ENCODE data around the gene CPSF7. TPM values are rescaled to one million over a fixed set of nuclear protein-coding genes. Genes with fewer than 3 reads are reported as not detected.

The CPSF7 gene
- total RNA-seq, 6 experiments from 2014 or later = 56.9 to 72.4 (median 64.8) TPM

DNA sequence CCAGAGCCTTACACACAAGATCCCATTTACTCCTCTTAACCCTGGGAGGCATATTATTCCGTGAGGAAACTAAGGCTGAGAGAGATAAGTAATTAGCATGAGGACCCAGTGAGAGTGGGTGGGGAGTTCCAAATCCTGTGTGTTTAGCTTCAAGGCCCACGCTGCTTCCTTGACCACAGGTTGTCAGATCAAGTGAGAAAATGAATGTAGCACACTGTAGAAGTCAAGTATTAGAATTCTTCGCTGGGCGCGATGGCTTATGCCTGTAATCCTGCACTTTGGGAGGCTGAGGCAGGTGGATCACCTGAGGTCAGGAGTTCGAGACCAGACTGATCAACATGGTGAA is 71.9 kb downstream of the CPSF7 start:
- peaks cover 16% of the 10 kb centered on the region for H3K36me3 Mint-ChIP-seq (ENCODE audit: low read depth)
- no peaks in the 10 kb centered on the region; the same call in 1 of the 2 replicates for H3K9me3 Mint-ChIP-seq
- H3K4me3 Mint-ChIP-seq = no peak overlapping the region
- TF ChIP-seq, protein P1, sequence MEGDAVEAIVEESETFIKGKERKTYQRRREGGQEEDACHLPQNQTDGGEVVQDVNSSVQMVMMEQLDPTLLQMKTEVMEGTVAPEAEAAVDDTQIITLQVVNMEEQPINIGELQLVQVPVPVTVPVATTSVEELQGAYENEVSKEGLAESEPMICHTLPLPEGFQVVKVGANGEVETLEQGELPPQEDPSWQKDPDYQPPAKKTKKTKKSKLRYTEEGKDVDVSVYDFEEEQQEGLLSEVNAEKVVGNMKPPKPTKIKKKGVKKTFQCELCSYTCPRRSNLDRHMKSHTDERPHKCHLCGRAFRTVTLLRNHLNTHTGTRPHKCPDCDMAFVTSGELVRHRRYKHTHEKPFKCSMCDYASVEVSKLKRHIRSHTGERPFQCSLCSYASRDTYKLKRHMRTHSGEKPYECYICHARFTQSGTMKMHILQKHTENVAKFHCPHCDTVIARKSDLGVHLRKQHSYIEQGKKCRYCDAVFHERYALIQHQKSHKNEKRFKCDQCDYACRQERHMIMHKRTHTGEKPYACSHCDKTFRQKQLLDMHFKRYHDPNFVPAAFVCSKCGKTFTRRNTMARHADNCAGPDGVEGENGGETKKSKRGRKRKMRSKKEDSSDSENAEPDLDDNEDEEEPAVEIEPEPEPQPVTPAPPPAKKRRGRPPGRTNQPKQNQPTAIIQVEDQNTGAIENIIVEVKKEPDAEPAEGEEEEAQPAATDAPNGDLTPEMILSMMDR (IDR thresholded peaks at IDR 0.05) = no peak
- no peak overlapping the region for H3K27ac Mint-ChIP-seq
- DNase-seq = no peak
- peaks cover 23% of the 10 kb centered on the region for H3K4me1 Mint-ChIP-seq (ENCODE audit: low read depth)
- H3K27me3 Mint-ChIP-seq (ENCODE audit: insufficient read depth) = no peaks in the 10 kb centered on the region

- Mint-ChIP-seq H3K36me3 (ENCODE audit: low read depth) (peaks cover 14% of the 10 kb centered on the region), H3K4me1 (ENCODE audit: low read depth) (peaks cover 18% of the 10 kb centered on the region), H3K27me3 (ENCODE audit: insufficient read depth) (no peaks in the 10 kb centered on the region), H3K9me3 (no peaks in the 10 kb centered on the region; the same call in 1 of the 2 replicates), H3K27ac (no peak overlapping the region), H3K4me3 (no peak overlapping the region)
- TF ChIP-seq, protein P1 (IDR thresholded peaks at IDR 0.05) = no peak
- no peak for DNase-seq
These were observed 72.4 kb downstream of the CPSF7 start for GRCh38 chr11:61357233-61357893.

GRCh38 chr11:61356706-61357105 is 73.1 kb downstream of the CPSF7 start:
- H3K27me3 Mint-ChIP-seq (ENCODE audit: insufficient read depth) = no peaks in the 10 kb centered on the region
- H3K4me1 Mint-ChIP-seq (ENCODE audit: low read depth) = peaks cover 18% of the 10 kb centered on the region
- H3K27ac Mint-ChIP-seq = no peak overlapping the region
- H3K9me3 Mint-ChIP-seq = no peaks in the 10 kb centered on the region
- TF ChIP-seq, protein P1 (IDR thresholded peaks at IDR 0.05) = no peak
- peaks cover 11% of the 10 kb centered on the region for H3K36me3 Mint-ChIP-seq (ENCODE audit: low read depth)
- DNase-seq = no peak
- no peak overlapping the region for H3K4me3 Mint-ChIP-seq

DNA sequence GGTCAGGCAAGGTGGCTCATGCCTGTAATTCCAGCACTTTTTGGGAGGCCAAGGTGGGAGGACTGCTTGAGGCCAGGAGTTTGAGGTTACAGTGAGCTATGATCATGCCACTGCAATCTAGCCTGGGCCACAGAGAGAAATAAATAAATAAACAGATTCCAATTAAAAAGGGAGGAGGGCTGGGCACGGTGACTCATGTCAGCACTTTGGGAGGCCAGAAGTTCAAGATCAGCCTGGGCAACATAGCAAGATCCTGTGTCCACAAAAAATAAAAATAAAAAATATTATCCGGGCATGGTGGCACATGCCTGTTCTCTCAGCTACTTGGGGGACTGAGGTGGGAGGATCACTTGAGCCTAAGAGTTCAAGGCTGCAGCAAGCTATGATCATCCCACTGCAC is 75.6 kb downstream of the CPSF7 start:
- Mint-ChIP-seq H3K9me3 (no peaks in the 10 kb centered on the region), H3K36me3 (ENCODE audit: low read depth) (peaks cover 11% of the 10 kb centered on the region), H3K27ac (no peak overlapping the region), H3K4me1 (ENCODE audit: low read depth) (peaks cover under 1% of the 10 kb centered on the region; the same call in 1 of the 2 replicates), H3K4me3 (no peak overlapping the region), H3K27me3 (ENCODE audit: insufficient read depth) (no peaks in the 10 kb centered on the region)
- TF ChIP-seq, protein P1 (IDR thresholded peaks at IDR 0.05) = no peak
- DNase-seq = no peak

- Mint-ChIP-seq H3K27me3 (ENCODE audit: insufficient read depth) (no peaks in the 10 kb centered on the region), H3K9me3 (no peaks in the 10 kb centered on the region), H3K27ac (no peak overlapping the region), H3K4me3 (no peak overlapping the region), H3K4me1 (ENCODE audit: low read depth) (no peaks in the 10 kb centered on the region), H3K36me3 (ENCODE audit: low read depth) (peaks cover 11% of the 10 kb centered on the region)
- TF ChIP-seq, protein P1 (IDR thresholded peaks at IDR 0.05) = no peak
- DNase-seq = no peak
These were observed 76.4 kb downstream of the CPSF7 start for GRCh38 chr11:61353131-61354067.

Other genes starting within 250 kb of the CPSF7 start
- gene PGA3, start 226.5 kb downstream of the CPSF7 start, total RNA-seq (2021; fragmentation: NEBNext Ultra II Directional; extraction: Animal tissue kit (Norgen Biotek cat#: 25700)) = under 1 TPM in 5 of 6 experiments, not detected in 1; 0.21 to 0.37 (median 0.24) TPM
- not detected for gene PGA4, start 207.6 kb downstream of the CPSF7 start, total RNA-seq (2021; fragmentation: NEBNext Ultra II Directional; extraction: Animal tissue kit (Norgen Biotek cat#: 25700))
- gene PGA5, start 188.8 kb downstream of the CPSF7 start, total RNA-seq (2021; fragmentation: NEBNext Ultra II Directional; extraction: Animal tissue kit (Norgen Biotek cat#: 25700)) = not detected
- gene VWCE, start 134.7 kb downstream of the CPSF7 start, total RNA-seq (2021; fragmentation: NEBNext Ultra II Directional; extraction: Animal tissue kit (Norgen Biotek cat#: 25700)) = 1 to 10 TPM in 1 of 6 experiments, under 1 TPM in 5; 0.47 to 1.5 (median 0.74) TPM
- gene DDB1, start 96.9 kb downstream of the CPSF7 start, total RNA-seq (2021; fragmentation: NEBNext Ultra II Directional; extraction: Animal tissue kit (Norgen Biotek cat#: 25700)) = 100 to 1,000 TPM; 241 to 285 (median 267) TPM
- gene TKFC, start 96.7 kb downstream of the CPSF7 start, total RNA-seq (2021; fragmentation: NEBNext Ultra II Directional; extraction: Animal tissue kit (Norgen Biotek cat#: 25700)) = 10 to 100 TPM; 27.3 to 43.0 (median 31.8) TPM
- gene CYB561A3, start 68.1 kb downstream of the CPSF7 start, total RNA-seq (2021; fragmentation: NEBNext Ultra II Directional; extraction: Animal tissue kit (Norgen Biotek cat#: 25700)) = 10 to 100 TPM; 38.7 to 52.8 (median 46.7) TPM
- gene TMEM138, start 67.6 kb downstream of the CPSF7 start, total RNA-seq (2021; fragmentation: NEBNext Ultra II Directional; extraction: Animal tissue kit (Norgen Biotek cat#: 25700)) = 10 to 100 TPM; 49.0 to 63.1 (median 58.0) TPM
- 1 to 10 TPM; 5.9 to 9.5 (median 8.3) TPM for gene TMEM216, start 37.4 kb downstream of the CPSF7 start, total RNA-seq (2021; fragmentation: NEBNext Ultra II Directional; extraction: Animal tissue kit (Norgen Biotek cat#: 25700))
- 10 to 100 TPM; 33.9 to 43.0 (median 38.3) TPM for gene SDHAF2, start 149 bp upstream of the CPSF7 start, total RNA-seq (2021; fragmentation: NEBNext Ultra II Directional; extraction: Animal tissue kit (Norgen Biotek cat#: 25700))
- gene LRRC10B, start 78.8 kb upstream of the CPSF7 start, total RNA-seq (2021; fragmentation: NEBNext Ultra II Directional; extraction: Animal tissue kit (Norgen Biotek cat#: 25700)) = not detected
- under 1 TPM in 3 of 6 experiments, not detected in 3; 0.05 to 0.21 (median 0.11) TPM for gene SYT7, start 151.1 kb upstream of the CPSF7 start, total RNA-seq (2021; fragmentation: NEBNext Ultra II Directional; extraction: Animal tissue kit (Norgen Biotek cat#: 25700))